Measurements from ENCODE around the gene CTDSPL. TPM values are rescaled to one million over a fixed set of nuclear protein-coding genes. Genes with fewer than 3 reads are reported as not detected.

Gene CTDSPL
- total and polyA plus RNA-seq, 7 donors, result 2.7 to 24.6 (median 6.8) TPM

DNA sequence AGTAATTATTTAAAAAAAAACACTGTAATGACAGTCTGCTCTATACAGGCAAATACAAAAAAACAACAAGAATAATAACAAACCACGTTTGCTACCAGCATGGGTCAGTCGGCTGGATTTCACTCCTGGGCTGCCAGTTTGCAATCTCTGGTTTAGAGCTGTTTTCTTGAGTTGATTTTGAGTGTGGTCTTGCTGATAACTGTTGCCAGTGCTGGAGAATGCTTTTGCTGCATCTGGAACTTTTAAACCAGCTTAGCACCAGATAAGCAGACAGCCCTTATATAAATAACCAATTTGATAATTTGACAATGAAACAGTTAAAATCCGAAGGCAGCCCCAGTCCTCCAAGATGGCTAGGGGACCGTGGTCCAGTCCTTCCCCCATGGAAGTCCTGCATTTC, 14.0 kb upstream of the CTDSPL start:
- Histone ChIP-seq H3K36me3 (ENCODE audit: insufficient read depth in 1 of 2, low read depth in 1 of 2) (no peaks in the 10 kb centered on the region), H3K9me3 (no peaks in the 10 kb centered on the region), H3K27ac (no peak overlapping the region), H3K27me3 (ENCODE audit: insufficient read depth in 3 of 3, low read length in 2 of 3) (no peaks in the 10 kb centered on the region), H3K4me3 (no peak overlapping the region), H3K4me1 (no peaks in the 10 kb centered on the region)
- TF ChIP-seq, protein P1, sequence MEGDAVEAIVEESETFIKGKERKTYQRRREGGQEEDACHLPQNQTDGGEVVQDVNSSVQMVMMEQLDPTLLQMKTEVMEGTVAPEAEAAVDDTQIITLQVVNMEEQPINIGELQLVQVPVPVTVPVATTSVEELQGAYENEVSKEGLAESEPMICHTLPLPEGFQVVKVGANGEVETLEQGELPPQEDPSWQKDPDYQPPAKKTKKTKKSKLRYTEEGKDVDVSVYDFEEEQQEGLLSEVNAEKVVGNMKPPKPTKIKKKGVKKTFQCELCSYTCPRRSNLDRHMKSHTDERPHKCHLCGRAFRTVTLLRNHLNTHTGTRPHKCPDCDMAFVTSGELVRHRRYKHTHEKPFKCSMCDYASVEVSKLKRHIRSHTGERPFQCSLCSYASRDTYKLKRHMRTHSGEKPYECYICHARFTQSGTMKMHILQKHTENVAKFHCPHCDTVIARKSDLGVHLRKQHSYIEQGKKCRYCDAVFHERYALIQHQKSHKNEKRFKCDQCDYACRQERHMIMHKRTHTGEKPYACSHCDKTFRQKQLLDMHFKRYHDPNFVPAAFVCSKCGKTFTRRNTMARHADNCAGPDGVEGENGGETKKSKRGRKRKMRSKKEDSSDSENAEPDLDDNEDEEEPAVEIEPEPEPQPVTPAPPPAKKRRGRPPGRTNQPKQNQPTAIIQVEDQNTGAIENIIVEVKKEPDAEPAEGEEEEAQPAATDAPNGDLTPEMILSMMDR (IDR thresholded peaks at IDR 0.05), result no peak
- intact Hi-C loops (cut with DNase I), result no loop called here
- WGBS, 3 donors, result 56 to 60% (median 57%) methylated on average over 4 of the region's 4 CpGs
- no peak for DNase-seq
- ATAC-seq, result no peak

GRCh38 chr3:37849146-37849923, 12.3 kb upstream of the CTDSPL start:
- Histone ChIP-seq H3K27ac (no peak overlapping the region), H3K27me3 (ENCODE audit: insufficient read depth in 3 of 3, low read length in 2 of 3) (no peaks in the 10 kb centered on the region), H3K4me3 (no peak overlapping the region), H3K4me1 (no peaks in the 10 kb centered on the region), H3K36me3 (ENCODE audit: insufficient read depth in 1 of 2, low read depth in 1 of 2) (no peaks in the 10 kb centered on the region), H3K9me3 (no peaks in the 10 kb centered on the region)
- DNase-seq (no peak), ATAC-seq (no peak)
- TF ChIP-seq, protein P1 (IDR thresholded peaks at IDR 0.05), result no peak
- intact Hi-C loops (cut with DNase I), result no loop called here
- WGBS, 3 donors, result 94 to 97% (median 96%) methylated on average over 11 of the region's 11 CpGs

DNA sequence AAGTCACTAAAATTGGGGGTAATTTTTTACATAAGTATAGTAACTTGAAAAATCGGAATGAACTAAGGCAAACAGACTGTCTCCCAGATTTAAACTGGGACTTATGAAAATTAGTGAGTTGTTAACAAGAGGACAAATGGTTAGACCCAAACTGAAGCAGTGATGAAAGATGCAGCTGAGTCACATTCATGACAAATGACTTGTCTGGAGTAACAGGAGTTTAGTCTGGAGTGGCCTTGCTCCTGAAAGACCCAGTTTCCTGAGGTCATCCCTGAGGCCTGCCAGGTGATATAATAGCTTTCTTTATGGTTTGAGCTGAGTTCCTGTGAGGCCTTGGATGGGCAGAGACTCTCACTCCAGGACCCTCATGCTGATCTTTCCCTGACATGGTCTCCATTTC, 9.6 kb upstream of the CTDSPL start:
- Histone ChIP-seq H3K27me3 (ENCODE audit: insufficient read depth in 3 of 3, low read length in 2 of 3) (no peaks in the 10 kb centered on the region), H3K27ac (no peak overlapping the region), H3K4me1 (no peaks in the 10 kb centered on the region), H3K36me3 (ENCODE audit: insufficient read depth in 1 of 2, low read depth in 1 of 2) (no peaks in the 10 kb centered on the region), H3K9me3 (no peaks in the 10 kb centered on the region), H3K4me3 (no peak overlapping the region)
- intact Hi-C loops (cut with DNase I), result loop anchor here in 1 of 2 donors (10.0 kb wide), 1 partner anchor 153 kb away; no protein-coding TSS in a partner anchor
- TF ChIP-seq, protein P1 (IDR thresholded peaks at IDR 0.05), result no peak
- ATAC-seq (no peak), DNase-seq (no peak)
- WGBS, 3 donors, result 91 to 100% (median 100%) methylated on average over 1 of the region's 1 CpG

DNA sequence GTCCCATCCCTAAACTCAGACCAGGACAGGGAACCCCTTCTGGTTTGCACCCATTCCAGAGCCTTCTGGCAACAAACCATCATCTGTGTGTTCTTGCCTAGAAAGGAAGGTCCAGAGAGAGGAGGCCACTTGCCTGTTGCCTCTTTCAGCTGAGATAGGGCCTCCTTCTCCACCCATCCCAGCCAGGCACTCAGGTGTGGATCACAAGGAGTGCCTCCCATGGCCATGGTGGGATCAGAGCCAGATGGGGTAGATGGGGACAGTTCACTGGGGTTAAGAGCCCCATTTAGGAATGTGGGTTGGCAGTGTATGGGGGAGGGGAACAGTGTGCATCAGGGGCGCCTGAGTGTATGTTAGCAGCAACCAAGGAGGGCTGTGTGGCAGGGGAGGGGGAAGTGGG, 8.9 kb upstream of the CTDSPL start:
- Histone ChIP-seq H3K4me3 (no peak overlapping the region), H3K4me1 (no peaks in the 10 kb centered on the region), H3K27ac (no peak overlapping the region), H3K9me3 (no peaks in the 10 kb centered on the region), H3K27me3 (ENCODE audit: insufficient read depth in 3 of 3, low read length in 2 of 3) (no peaks in the 10 kb centered on the region), H3K36me3 (ENCODE audit: insufficient read depth in 1 of 2, low read depth in 1 of 2) (no peaks in the 10 kb centered on the region)
- intact Hi-C loops (cut with DNase I), result loop anchor here in 1 of 2 donors (10.0 kb wide), 1 partner anchor 152 kb away; no protein-coding TSS in a partner anchor
- ATAC-seq, result no peak
- WGBS, 3 donors, result 89 to 100% (median 98%) methylated on average over 1 of the region's 1 CpG
- DNase-seq, result no peak
- TF ChIP-seq, protein P1 (IDR thresholded peaks at IDR 0.05), result no peak

All from psoas muscle (tissue), 8 donors.